Measurements from ENCODE around the gene PPDPF. TPM values are rescaled to one million over a fixed set of nuclear protein-coding genes. Genes with fewer than 3 reads are reported as not detected.

PPDPF gene
- total RNA-seq, 1 donor from 2014 or later: 99.3 TPM

DNA sequence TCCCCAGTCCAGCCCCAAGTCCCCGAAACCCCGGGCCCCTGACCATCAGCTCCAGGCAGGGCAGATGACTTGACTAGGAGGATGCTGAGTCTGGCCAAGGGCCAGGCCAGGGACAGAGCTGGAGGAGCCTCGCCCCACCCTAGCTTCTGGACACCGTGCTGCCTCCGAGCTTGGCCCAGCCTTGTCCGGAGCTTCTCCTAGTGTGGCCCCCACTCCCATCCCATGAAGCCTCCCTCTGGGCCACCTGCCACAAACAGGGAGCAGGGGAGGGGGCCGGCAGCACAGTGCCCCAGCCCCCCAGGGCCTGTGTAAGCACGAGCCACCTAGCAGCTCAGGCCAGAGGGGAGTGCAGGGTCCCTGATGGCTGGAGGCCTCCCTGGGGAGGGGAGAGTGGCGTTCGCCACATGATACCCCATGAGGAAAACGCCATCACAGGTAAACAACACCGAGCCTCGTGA lies 27.0 kb upstream of the PPDPF start:
- TF ChIP-seq, protein P1, sequence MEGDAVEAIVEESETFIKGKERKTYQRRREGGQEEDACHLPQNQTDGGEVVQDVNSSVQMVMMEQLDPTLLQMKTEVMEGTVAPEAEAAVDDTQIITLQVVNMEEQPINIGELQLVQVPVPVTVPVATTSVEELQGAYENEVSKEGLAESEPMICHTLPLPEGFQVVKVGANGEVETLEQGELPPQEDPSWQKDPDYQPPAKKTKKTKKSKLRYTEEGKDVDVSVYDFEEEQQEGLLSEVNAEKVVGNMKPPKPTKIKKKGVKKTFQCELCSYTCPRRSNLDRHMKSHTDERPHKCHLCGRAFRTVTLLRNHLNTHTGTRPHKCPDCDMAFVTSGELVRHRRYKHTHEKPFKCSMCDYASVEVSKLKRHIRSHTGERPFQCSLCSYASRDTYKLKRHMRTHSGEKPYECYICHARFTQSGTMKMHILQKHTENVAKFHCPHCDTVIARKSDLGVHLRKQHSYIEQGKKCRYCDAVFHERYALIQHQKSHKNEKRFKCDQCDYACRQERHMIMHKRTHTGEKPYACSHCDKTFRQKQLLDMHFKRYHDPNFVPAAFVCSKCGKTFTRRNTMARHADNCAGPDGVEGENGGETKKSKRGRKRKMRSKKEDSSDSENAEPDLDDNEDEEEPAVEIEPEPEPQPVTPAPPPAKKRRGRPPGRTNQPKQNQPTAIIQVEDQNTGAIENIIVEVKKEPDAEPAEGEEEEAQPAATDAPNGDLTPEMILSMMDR (conservative IDR thresholded peaks at IDR 0.05; ENCODE audit: low read depth, low read length): no peak
- no peak overlapping the region for H3K4me3 ChIP-seq (ENCODE audit: low read depth, low read length)
- no peak for DNase-seq (ENCODE audit: low read depth)

DNA sequence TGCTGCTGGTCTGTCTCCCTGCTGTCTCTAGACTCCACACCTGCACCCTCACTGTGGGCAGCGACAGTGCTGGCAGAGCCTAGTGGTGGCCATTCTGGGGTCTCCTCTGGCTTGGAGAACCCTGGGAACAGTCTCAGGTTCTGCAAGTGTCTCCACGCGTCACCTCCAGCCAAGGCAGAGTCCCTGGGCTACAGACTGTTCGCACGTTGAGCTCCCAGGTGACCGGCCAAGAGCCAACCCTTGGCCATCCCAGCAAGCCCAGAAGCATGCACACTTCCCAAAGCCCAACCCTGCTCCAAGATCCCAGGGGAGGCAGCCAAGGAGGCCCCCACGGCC lies 26.5 kb upstream of the PPDPF start:
- no peak overlapping the region for H3K4me3 ChIP-seq (ENCODE audit: low read depth, low read length)
- no peak for DNase-seq (ENCODE audit: low read depth)
- TF ChIP-seq, protein P1 (conservative IDR thresholded peaks at IDR 0.05; ENCODE audit: low read depth, low read length): no peak

DNA sequence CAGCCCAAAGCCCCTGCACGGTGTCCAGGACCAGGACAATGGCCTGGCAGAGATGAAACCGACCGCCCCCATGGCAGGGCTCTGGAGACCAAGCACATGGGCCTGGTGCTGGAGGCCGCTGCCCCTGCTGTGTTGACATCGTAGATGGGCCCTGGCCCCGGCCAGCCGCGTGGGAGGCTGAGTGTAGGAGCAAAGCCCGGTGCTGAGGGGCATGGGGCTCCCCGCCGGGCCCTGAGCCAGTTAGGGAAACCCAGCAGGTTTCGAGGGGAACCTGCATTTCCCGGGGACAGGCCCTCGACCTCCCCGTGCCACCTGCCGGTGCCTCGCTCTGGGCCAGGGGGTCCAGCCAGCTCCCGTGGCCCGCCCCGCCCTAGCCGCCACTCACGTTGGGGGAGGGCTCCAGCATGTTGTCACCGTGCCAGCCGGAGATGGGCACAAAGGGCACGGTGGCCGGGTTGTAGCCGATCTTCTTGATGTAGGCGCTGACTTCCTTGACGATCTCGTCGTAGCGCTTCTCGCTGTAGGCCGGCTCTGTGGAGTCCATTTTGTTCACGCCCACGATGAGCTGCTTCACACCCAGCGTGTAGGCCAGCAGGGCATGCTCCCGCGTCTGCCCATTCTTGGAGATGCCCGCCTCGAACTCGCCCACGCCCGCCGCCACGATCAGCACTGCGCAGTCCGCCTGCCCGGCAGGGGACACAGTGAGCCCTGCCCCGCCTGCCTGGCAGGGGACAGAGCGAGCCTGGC lies 26.0 kb upstream of the PPDPF start:
- DNase-seq (ENCODE audit: low read depth): no peak
- TF ChIP-seq, protein P1 (conservative IDR thresholded peaks at IDR 0.05; ENCODE audit: low read depth, low read length): no peak

DNA sequence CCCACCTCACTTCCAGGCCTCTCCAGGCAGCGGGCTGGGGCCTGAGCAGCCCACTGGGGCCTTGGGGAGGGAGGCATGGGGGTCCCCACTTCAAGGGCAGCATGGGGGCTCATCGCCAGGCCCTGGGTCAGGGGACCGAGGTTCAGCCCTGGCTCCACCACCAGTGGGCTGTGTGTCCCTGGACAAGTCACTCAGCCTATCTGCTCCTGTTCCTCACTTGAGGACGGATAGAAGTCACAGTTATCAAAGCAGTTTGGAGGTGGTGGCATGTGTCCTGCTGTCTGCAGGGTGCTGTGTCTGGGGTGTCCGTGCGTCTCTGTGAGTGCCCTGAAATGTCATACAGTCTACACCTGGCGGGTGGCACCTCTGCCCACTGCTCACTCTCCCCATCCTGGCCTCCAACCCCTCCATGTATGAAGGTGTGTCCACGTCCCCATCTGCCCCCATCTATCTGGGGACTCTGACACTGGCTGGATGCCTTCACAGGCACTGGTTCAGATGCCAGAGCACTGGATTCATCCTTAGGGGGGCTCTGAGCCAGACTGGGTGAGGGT lies 25.3 kb upstream of the PPDPF start:
- no peak for DNase-seq (ENCODE audit: low read depth)
- H3K4me3 ChIP-seq (ENCODE audit: low read depth, low read length): no peak overlapping the region
- TF ChIP-seq, protein P1 (conservative IDR thresholded peaks at IDR 0.05; ENCODE audit: low read depth, low read length): no peak

More for the DNA sequence above, 26.0 kb upstream of the PPDPF start:
- no peak overlapping the region for H3K4me3 ChIP-seq (ENCODE audit: low read depth, low read length)

DNA sequence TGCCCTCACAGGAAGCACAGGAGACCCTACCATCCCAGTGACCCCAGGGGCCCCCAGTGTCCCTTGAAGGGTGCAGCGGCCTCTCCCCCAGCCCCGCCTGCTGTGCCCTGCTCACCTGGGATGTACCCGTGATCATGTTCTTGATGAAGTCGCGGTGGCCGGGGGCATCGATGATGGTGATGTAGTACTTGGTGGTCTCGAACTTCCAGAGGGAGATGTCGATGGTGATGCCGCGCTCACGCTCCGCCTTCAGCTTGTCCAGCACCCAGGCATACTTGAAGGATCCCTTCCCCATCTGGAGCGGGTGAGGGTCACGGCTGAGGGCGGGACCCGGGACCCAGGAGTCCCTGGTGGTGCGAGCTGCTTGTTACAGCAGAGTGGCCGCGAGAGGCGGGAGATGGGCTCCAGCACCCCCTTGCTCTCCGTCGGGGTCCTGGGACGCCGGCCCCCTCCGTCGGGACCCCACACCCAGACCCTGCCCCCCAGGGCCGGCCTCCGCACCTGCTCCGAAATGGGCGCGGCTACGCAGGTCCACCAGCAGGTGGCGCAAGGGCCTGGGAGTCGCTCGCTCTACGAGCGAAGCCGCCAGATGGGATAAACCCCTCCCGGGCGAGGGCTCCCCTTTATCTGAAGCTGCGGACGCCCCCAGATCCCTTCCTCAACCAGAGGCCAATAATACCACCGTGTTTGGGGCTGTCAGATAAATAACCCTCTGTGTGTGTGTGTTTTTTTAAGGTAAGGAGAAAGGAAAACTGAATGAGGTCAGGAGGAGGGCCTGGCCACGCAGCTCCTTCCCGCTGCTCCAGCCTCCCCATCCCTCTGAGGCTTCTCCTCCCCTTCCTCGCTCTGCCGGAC lies 24.6 kb upstream of the PPDPF start:
- TF ChIP-seq, protein P1 (conservative IDR thresholded peaks at IDR 0.05; ENCODE audit: low read depth, low read length): peak; percentile 85
- peak overlapping the region; percentile 35 for H3K4me3 ChIP-seq (ENCODE audit: low read depth, low read length)
- no peak for DNase-seq (ENCODE audit: low read depth)

DNA sequence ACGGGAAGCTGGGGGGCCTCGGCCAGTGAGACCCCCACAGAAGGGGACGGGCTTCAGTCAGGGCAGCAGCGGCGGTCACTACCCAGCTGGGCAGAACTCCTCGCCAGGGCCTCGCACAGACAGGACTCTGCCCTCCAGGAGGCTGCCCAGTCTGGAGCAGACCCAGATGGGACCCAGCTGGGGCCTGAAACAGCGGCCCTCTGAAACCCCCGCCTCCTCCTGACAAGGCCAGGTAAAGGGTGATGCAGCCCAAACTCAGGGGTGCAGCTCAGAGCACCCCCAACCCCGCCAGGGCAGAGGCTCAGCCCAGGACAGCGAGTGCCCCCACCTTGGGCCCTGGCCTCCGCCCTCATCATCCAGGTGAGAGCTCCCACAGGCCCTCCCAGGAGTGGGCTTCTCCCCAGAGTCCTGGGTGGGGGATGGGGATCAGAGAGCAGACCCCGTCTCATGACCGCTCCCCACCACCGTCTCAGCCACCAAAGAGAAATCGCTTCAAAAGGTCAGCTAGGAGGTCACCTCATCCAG lies 23.9 kb upstream of the PPDPF start:
- no peak for DNase-seq (ENCODE audit: low read depth)
- peak overlapping the region; percentile 35 for H3K4me3 ChIP-seq (ENCODE audit: low read depth, low read length)
- TF ChIP-seq, protein P1 (conservative IDR thresholded peaks at IDR 0.05; ENCODE audit: low read depth, low read length): no peak

Data from epithelial cell of proximal tubule (primary cell).